ENCODE measurements around the gene MEI1. TPM values are rescaled to one million over a fixed set of nuclear protein-coding genes. Genes with fewer than 3 reads are reported as not detected.
A peak's percentile ranks its signal among the peaks of the same experiment; 100 is the strongest.

The MEI1 gene
- total and polyA plus RNA-seq, 7 donors: 0.01 to 0.47 (median 0.23) TPM; not detected in 2

- Histone ChIP-seq H3K4me3 (no peak overlapping the region), H3K27me3 (ENCODE audit: insufficient read depth in 3 of 3, low read length in 2 of 3) (no peaks in the 10 kb centered on the region), H3K9me3 (no peaks in the 10 kb centered on the region), H3K36me3 (ENCODE audit: insufficient read depth in 1 of 2, low read depth in 1 of 2) (peaks cover 0 to 10% of the 10 kb centered on the region in 2 donors), H3K4me1 (peaks cover 32% of the 10 kb centered on the region), H3K27ac (no peak overlapping the region)
- TF ChIP-seq, protein P1, sequence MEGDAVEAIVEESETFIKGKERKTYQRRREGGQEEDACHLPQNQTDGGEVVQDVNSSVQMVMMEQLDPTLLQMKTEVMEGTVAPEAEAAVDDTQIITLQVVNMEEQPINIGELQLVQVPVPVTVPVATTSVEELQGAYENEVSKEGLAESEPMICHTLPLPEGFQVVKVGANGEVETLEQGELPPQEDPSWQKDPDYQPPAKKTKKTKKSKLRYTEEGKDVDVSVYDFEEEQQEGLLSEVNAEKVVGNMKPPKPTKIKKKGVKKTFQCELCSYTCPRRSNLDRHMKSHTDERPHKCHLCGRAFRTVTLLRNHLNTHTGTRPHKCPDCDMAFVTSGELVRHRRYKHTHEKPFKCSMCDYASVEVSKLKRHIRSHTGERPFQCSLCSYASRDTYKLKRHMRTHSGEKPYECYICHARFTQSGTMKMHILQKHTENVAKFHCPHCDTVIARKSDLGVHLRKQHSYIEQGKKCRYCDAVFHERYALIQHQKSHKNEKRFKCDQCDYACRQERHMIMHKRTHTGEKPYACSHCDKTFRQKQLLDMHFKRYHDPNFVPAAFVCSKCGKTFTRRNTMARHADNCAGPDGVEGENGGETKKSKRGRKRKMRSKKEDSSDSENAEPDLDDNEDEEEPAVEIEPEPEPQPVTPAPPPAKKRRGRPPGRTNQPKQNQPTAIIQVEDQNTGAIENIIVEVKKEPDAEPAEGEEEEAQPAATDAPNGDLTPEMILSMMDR (IDR thresholded peaks at IDR 0.05): no peak
- intact Hi-C loops (cut with DNase I): no loop called here
- ATAC-seq (peak in 3 of 4 donors; percentile 65 to 72 (median 66)), DNase-seq (no peak)
- 28 to 71% (median 29%) methylated on average over 2 of the region's 2 CpGs for WGBS, 3 donors
Observed at GRCh38 chr22:41847300-41847699, 148.0 kb downstream of the MEI1 start.

DNA sequence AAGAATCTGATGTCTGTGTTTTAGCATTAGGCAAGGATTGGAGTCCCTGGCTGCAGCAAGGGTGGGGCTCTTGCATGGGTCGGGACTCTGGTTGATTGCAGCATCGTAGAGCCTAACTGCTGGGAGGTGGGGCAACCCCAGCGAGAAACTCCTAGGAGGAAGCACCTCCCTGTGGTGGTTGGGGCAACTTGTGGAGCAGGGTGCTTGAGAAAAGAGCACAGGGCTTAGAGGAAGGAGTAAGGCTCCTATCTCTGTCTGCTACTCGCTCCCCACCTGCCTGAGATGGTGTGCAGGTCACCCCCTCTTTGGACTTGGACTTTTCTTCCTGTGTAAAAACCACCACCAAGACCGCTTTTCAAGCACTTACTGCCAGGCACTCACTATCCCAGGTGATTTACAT, 149.2 kb downstream of the MEI1 start:
- peak in 3 of 4 donors; percentile 31 to 48 (median 37) for ATAC-seq
- peaks cover 28% of the 10 kb centered on the region for H3K4me1 ChIP-seq
- H3K27me3 ChIP-seq (ENCODE audit: insufficient read depth in 3 of 3, low read length in 2 of 3): no peaks in the 10 kb centered on the region
- peaks cover 0 to 10% of the 10 kb centered on the region in 2 donors for H3K36me3 ChIP-seq (ENCODE audit: insufficient read depth in 1 of 2, low read depth in 1 of 2)
- intact Hi-C loops (cut with DNase I): no loop called here
- TF ChIP-seq, protein P1 (IDR thresholded peaks at IDR 0.05): no peak
- DNase-seq: peak in 1 of 2 donors; percentile 56
- H3K27ac ChIP-seq: no peak overlapping the region
- H3K4me3 ChIP-seq: no peak overlapping the region
- WGBS, 3 donors: 78 to 87% (median 79%) methylated on average over 5 of the region's 5 CpGs
- no peaks in the 10 kb centered on the region for H3K9me3 ChIP-seq

Other genes starting within 250 kb of the MEI1 start
- gene PHF5A, start 230.8 kb upstream of the MEI1 start, total RNA-seq: 10 to 100 TPM; 19.9 to 40.0 (median 23.4) TPM
- gene PHF5A, start 230.8 kb upstream of the MEI1 start, polyA plus RNA-seq: 10 to 100 TPM; 34.3 to 79.2 (median 49.0) TPM
- gene ACO2, start 230.4 kb upstream of the MEI1 start, total RNA-seq: 100 to 1,000 TPM; 422 to 513 (median 474) TPM
- 100 to 1,000 TPM; 346 to 459 (median 402) TPM for gene ACO2, start 230.4 kb upstream of the MEI1 start, polyA plus RNA-seq
- gene POLR3H, start 155.0 kb upstream of the MEI1 start, total RNA-seq: 10 to 100 TPM; 13.1 to 23.2 (median 18.5) TPM
- gene POLR3H, start 155.0 kb upstream of the MEI1 start, polyA plus RNA-seq: 10 to 100 TPM; 17.1 to 28.6 (median 17.2) TPM
- gene CSDC2, start 138.5 kb upstream of the MEI1 start, total RNA-seq: 1 to 10 TPM in 1 of 4 donors, under 1 TPM in 3; 0.27 to 1.1 (median 0.77) TPM
- gene CSDC2, start 138.5 kb upstream of the MEI1 start, polyA plus RNA-seq: under 1 TPM; 0.60 to 0.69 (median 0.66) TPM
- 10 to 100 TPM in 2 of 4 donors, 1 to 10 TPM in 2; 7.3 to 12.2 (median 9.2) TPM for gene PMM1, start 109.7 kb upstream of the MEI1 start, total RNA-seq
- gene PMM1, start 109.7 kb upstream of the MEI1 start, polyA plus RNA-seq: 10 to 100 TPM; 10.3 to 14.5 (median 13.2) TPM
- 10 to 100 TPM; 17.5 to 27.6 (median 23.2) TPM for gene DESI1, start 78.5 kb upstream of the MEI1 start, total RNA-seq
- 10 to 100 TPM; 14.7 to 23.3 (median 18.9) TPM for gene DESI1, start 78.5 kb upstream of the MEI1 start, polyA plus RNA-seq
- gene XRCC6, start 78.2 kb upstream of the MEI1 start, total RNA-seq: 100 to 1,000 TPM; 185 to 252 (median 217) TPM
- gene XRCC6, start 78.2 kb upstream of the MEI1 start, polyA plus RNA-seq: 100 to 1,000 TPM; 156 to 291 (median 259) TPM
- gene SNU13, start 10.6 kb upstream of the MEI1 start, total RNA-seq: 100 to 1,000 TPM; 165 to 238 (median 183) TPM
- 100 to 1,000 TPM; 215 to 466 (median 229) TPM for gene SNU13, start 10.6 kb upstream of the MEI1 start, polyA plus RNA-seq
- 1 to 10 TPM; 2.8 to 7.7 (median 5.5) TPM for gene CCDC134, start 101.2 kb downstream of the MEI1 start, total RNA-seq
- 1 to 10 TPM; 2.2 to 7.8 (median 3.9) TPM for gene CCDC134, start 101.2 kb downstream of the MEI1 start, polyA plus RNA-seq
- gene SREBF2, start 133.6 kb downstream of the MEI1 start, total RNA-seq: 10 to 100 TPM; 36.3 to 47.0 (median 43.6) TPM
- 10 to 100 TPM; 21.0 to 24.1 (median 23.8) TPM for gene SREBF2, start 133.6 kb downstream of the MEI1 start, polyA plus RNA-seq
- gene SHISA8, start 215.6 kb downstream of the MEI1 start, total RNA-seq: under 1 TPM in 3 of 4 donors, not detected in 1; 0.15 to 0.26 (median 0.26) TPM
- gene SHISA8, start 215.6 kb downstream of the MEI1 start, polyA plus RNA-seq: not detected
- 1 to 10 TPM in 1 of 4 donors, under 1 TPM in 3; 0.20 to 1.4 (median 0.38) TPM for gene TNFRSF13C, start 227.3 kb downstream of the MEI1 start, total RNA-seq
- gene TNFRSF13C, start 227.3 kb downstream of the MEI1 start, polyA plus RNA-seq: under 1 TPM in 2 of 3 donors, not detected in 1; 0.01 to 0.05 TPM
- gene CENPM, start 247.6 kb downstream of the MEI1 start, total RNA-seq: 1 to 10 TPM in 2 of 4 donors, under 1 TPM in 1, not detected in 1; 0.59 to 2.3 (median 1.5) TPM
- gene CENPM, start 247.6 kb downstream of the MEI1 start, polyA plus RNA-seq: 1 to 10 TPM in 2 of 3 donors, under 1 TPM in 1; 0.52 to 1.2 (median 1.1) TPM